Measurements from ENCODE around the gene HMBS.

- TF ChIP-seq, protein P1, sequence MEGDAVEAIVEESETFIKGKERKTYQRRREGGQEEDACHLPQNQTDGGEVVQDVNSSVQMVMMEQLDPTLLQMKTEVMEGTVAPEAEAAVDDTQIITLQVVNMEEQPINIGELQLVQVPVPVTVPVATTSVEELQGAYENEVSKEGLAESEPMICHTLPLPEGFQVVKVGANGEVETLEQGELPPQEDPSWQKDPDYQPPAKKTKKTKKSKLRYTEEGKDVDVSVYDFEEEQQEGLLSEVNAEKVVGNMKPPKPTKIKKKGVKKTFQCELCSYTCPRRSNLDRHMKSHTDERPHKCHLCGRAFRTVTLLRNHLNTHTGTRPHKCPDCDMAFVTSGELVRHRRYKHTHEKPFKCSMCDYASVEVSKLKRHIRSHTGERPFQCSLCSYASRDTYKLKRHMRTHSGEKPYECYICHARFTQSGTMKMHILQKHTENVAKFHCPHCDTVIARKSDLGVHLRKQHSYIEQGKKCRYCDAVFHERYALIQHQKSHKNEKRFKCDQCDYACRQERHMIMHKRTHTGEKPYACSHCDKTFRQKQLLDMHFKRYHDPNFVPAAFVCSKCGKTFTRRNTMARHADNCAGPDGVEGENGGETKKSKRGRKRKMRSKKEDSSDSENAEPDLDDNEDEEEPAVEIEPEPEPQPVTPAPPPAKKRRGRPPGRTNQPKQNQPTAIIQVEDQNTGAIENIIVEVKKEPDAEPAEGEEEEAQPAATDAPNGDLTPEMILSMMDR (optimal IDR thresholded peaks at IDR 0.05 in 1 of 3, IDR thresholded peaks at IDR 0.05 in 1 of 3, conservative IDR thresholded peaks at IDR 0.05 in 1 of 3; ENCODE audit: extremely low read depth in 1 of 3, insufficient read depth in 2 of 3, low read length in 3 of 3), result no peak
- no peak for TF ChIP-seq EZH2 (IDR thresholded peaks at IDR 0.05; ENCODE audit: low read length)
These were observed 26.8 kb downstream of the HMBS start for GRCh38 chr11:119111361-119111925.

All from keratinocyte (primary cell).